H1 (cell line): ENCODE results near the gene AQP2. TPM values are rescaled to one million over a fixed set of nuclear protein-coding genes. Genes with fewer than 3 reads are reported as not detected.

Experiments
- CTCF ChIA-PET: fragments of 300-600 bp; sonication (Branson Sonifier 250); formaldehyde crosslinking; loops from one replicate; lab custom pipeline; 2021; ENCODE audit not compliant: partially characterized antibody; lab: Charles Lee
- POLR2A ChIA-PET: fragments of 300-600 bp; sonication (Branson Sonifier 250); formaldehyde crosslinking; loops from one replicate; lab custom pipeline; 2021; ENCODE audit warnings: inconsistent platforms; ENCODE audit not compliant: partially characterized antibody; lab: Charles Lee
- DNase-seq, 2 experiments: peaks; one replicate each; pipeline versions ENCODE4 v3.0.0 to v3.0.0-alpha.2; 2010 to 2022; ENCODE audit warnings: low spot score in 2 of 2, low read depth in 1 of 2, mixed read lengths in 1 of 2
- FAIRE-seq: peaks from 2 replicates; lab custom pipeline; 2011; peaks lifted over from hg19 to GRCh38; lab: Jason Lieb, UNC
- H2AFZ ChIP-seq: 2 replicates; pipeline ENCODE4 v1.8.1; 2012; ENCODE audit warnings: low read length, inconsistent platforms
- H2AK5ac ChIP-seq: 2 replicates; pipeline ENCODE4 v1.6.1; 2013; ENCODE audit warnings: low read depth, low read length
- H2BK120ac ChIP-seq: replicated peaks from 2 replicates; pipeline ENCODE3; 2013; ENCODE audit warnings: low read depth, low read length, inconsistent platforms
- H2BK12ac ChIP-seq: 2 replicates; pipeline ENCODE4 v1.6.1; 2013; ENCODE audit warnings: low read depth, low read length
- H2BK15ac ChIP-seq: 2 replicates; pipeline ENCODE4 v1.6.1; 2013; ENCODE audit warnings: low read length
- H2BK20ac ChIP-seq: 2 replicates; pipeline ENCODE4 v1.6.1; 2013; ENCODE audit warnings: low read length
- H2BK5ac ChIP-seq: 2 replicates; pipeline ENCODE4 v1.6.1; 2013; ENCODE audit warnings: low read depth, low read length
- H3K14ac ChIP-seq: 2 replicates; pipeline ENCODE4 v1.6.1; 2013; ENCODE audit warnings: inconsistent platforms; ENCODE audit not compliant: insufficient read length
- H3K18ac ChIP-seq: 2 replicates; pipeline ENCODE4 v1.6.1; 2013; ENCODE audit warnings: low read length; ENCODE audit errors: extremely low read depth
- H3K23ac ChIP-seq: 2 replicates; pipeline ENCODE4 v1.6.1; 2013; ENCODE audit warnings: inconsistent platforms; ENCODE audit not compliant: insufficient read length
- H3K23me2 ChIP-seq: 2 replicates; pipeline ENCODE4 v1.6.1; 2013; ENCODE audit warnings: low read depth, low read length
- H3K27ac ChIP-seq: 2 replicates; pipeline ENCODE4 v1.6.1; 2011; ENCODE audit warnings: low read depth, low read length, inconsistent platforms
- H3K27me3 ChIP-seq, 4 experiments: replicated peaks in 1 of 4; 1 replicate in 1 of 4; 2 replicates in 3 of 4; pipeline versions ENCODE4 v1.6.1 to v1.8.1; 2011 to 2013; ENCODE audit warnings: low read length in 3 of 4, mild to moderate bottlenecking in 3 of 4, inconsistent platforms in 2 of 4, mixed read lengths in 2 of 4, moderate library complexity in 1 of 4; ENCODE audit not compliant: control insufficient read depth in 3 of 4, insufficient read depth in 3 of 4; ENCODE audit errors: extremely low read depth in 1 of 4
- H3K36me3 ChIP-seq, 4 experiments: 2 replicates each; pipeline versions ENCODE4 v1.6.1 to v1.8.1; 2011 to 2013; ENCODE audit warnings: mild to moderate bottlenecking in 4 of 4, low read length in 3 of 4, moderate library complexity in 2 of 4, control low read depth in 1 of 4, inconsistent platforms in 1 of 4; ENCODE audit not compliant: insufficient read depth in 4 of 4, control insufficient read depth in 2 of 4
- H3K4ac ChIP-seq: replicated peaks from 2 replicates; pipeline ENCODE3; 2013; ENCODE audit warnings: low read length, low read depth, mixed read lengths, inconsistent platforms; ENCODE audit not compliant: insufficient read length
- H3K4me1 ChIP-seq, 4 experiments: replicated peaks in 1 of 4; 1 replicate in 1 of 4; 2 replicates in 3 of 4; pipeline versions ENCODE4 v1.6.1 to v1.8.1; 2011 to 2013; ENCODE audit warnings: low read length in 3 of 4, inconsistent platforms in 2 of 4, mixed read lengths in 1 of 4; ENCODE audit not compliant: insufficient read depth in 4 of 4, control insufficient read depth in 3 of 4
- H3K4me2 ChIP-seq, 2 experiments: 2 replicates each; pipeline versions ENCODE4 v1.6.1 to v1.8.1; 2011 to 2013; ENCODE audit warnings: low read depth in 2 of 2, low read length in 2 of 2, control low read depth in 1 of 2, inconsistent platforms in 1 of 2, mild to moderate bottlenecking in 1 of 2; ENCODE audit not compliant: insufficient read depth in 1 of 2
- H3K4me3 ChIP-seq, 4 experiments: fragments of 200-600, 300-600 bp in 1 of 4; sonication (generic), shearing (Covaris generic), sonication (Bioruptor Twin) in 1 of 4; 2 replicates each; pipeline versions ENCODE4 v1.5.1 to v1.8.1; 2011 to 2016; ENCODE audit warnings: low read length in 4 of 4, low read depth in 3 of 4, control low read depth in 2 of 4, inconsistent platforms in 2 of 4, mild to moderate bottlenecking in 2 of 4, mixed read lengths in 1 of 4, moderate library complexity in 1 of 4; ENCODE audit not compliant: insufficient read depth in 2 of 4; ENCODE audit errors: extremely low read depth in 1 of 4
- H3K56ac ChIP-seq: replicated peaks from 2 replicates; pipeline ENCODE3; 2013; ENCODE audit warnings: low read depth, mild to moderate bottlenecking, mixed read lengths, low read length, inconsistent platforms; ENCODE audit not compliant: insufficient read length
- H3K79me1 ChIP-seq: 2 replicates; pipeline ENCODE4 v1.6.1; 2013; ENCODE audit warnings: low read depth, low read length, control low read depth
- H3K79me2 ChIP-seq, 2 experiments: 2 replicates each; pipeline versions ENCODE4 v1.6.1 to v1.8.1; 2012 to 2013; ENCODE audit warnings: low read length in 2 of 2, mild to moderate bottlenecking in 2 of 2, inconsistent platforms in 1 of 2; ENCODE audit not compliant: insufficient read depth in 2 of 2, control insufficient read depth in 1 of 2
- H3K9ac ChIP-seq, 4 experiments: replicated peaks in 1 of 4; 1 replicate in 1 of 4; 2 replicates in 3 of 4; pipeline versions ENCODE4 v1.6.1 to v1.8.1; 2011 to 2013; ENCODE audit warnings: low read depth in 3 of 4, low read length in 3 of 4, control low read depth in 2 of 4, mild to moderate bottlenecking in 2 of 4, moderate library complexity in 2 of 4, inconsistent platforms in 1 of 4; ENCODE audit errors: extremely low read depth in 1 of 4
- H3K9me3 ChIP-seq, 2 experiments: 2 replicates each; pipeline versions ENCODE4 v1.6.1 to v1.8.1; 2012 to 2013; ENCODE audit warnings: mild to moderate bottlenecking in 2 of 2, moderate library complexity in 2 of 2, control low read depth in 1 of 2, inconsistent platforms in 1 of 2, low read depth in 1 of 2, low read length in 1 of 2, mixed read lengths in 1 of 2; ENCODE audit not compliant: insufficient read depth in 2 of 2
- H4K20me1 ChIP-seq, 2 experiments: replicated peaks in 1 of 2; 2 replicates each; pipeline versions ENCODE3 to v1.8.1; 2011 to 2013; ENCODE audit warnings: inconsistent platforms in 2 of 2, low read length in 2 of 2, mild to moderate bottlenecking in 1 of 2; ENCODE audit not compliant: insufficient read depth in 2 of 2, control insufficient read depth in 1 of 2
- H4K5ac ChIP-seq: 2 replicates; pipeline ENCODE4 v1.6.1; 2013; ENCODE audit warnings: low read length, low read depth, mixed read lengths, inconsistent platforms; ENCODE audit not compliant: insufficient read length
- H4K8ac ChIP-seq: 2 replicates; pipeline ENCODE4 v1.8.0; 2013; ENCODE audit warnings: mild to moderate bottlenecking, moderate library complexity, low read length, inconsistent platforms; ENCODE audit not compliant: insufficient read depth; ENCODE audit errors: extremely low read depth
- H4K91ac ChIP-seq: replicated peaks from 2 replicates; pipeline ENCODE3; 2013; ENCODE audit warnings: low read length, mixed read lengths, inconsistent platforms; ENCODE audit not compliant: insufficient read length
- HDAC6 ChIP-seq: IDR thresholded peaks from one replicate; pipeline ENCODE4 v1.7.1; 2012; ENCODE audit warnings: low read depth, mild to moderate bottlenecking, inconsistent platforms, low read length, moderate library complexity
- POLR2AphosphoS5 ChIP-seq: IDR thresholded peaks from 2 replicates; pipeline ENCODE4 v1.6.1; 2011; ENCODE audit warnings: low read depth, low read length
- RAD21 ChIP-seq, 2 experiments: IDR thresholded peaks in 1 of 2; conservative IDR thresholded peaks in 1 of 2; 2 replicates each; pipeline ENCODE4 v1.6.1; 2011; ENCODE audit warnings: low read depth in 2 of 2, low read length in 2 of 2, improper control_type of control experiment in 1 of 2, inconsistent platforms in 1 of 2, mild to moderate bottlenecking in 1 of 2, moderate library complexity in 1 of 2
- RXRA ChIP-seq: IDR thresholded peaks from 2 replicates; pipeline ENCODE4 v1.6.1; 2011; ENCODE audit warnings: low read depth, mild to moderate bottlenecking, low read length, moderate library complexity; ENCODE audit not compliant: insufficient read depth
- TBP ChIP-seq: IDR thresholded peaks from 2 replicates; pipeline ENCODE4 v1.6.1; 2011; ENCODE audit warnings: low read depth, low read length, improper control_type of control experiment
- WGBS, 2 experiments: shearing (Covaris generic) in 1 of 2; methylation state at CpG; one replicate each; pipeline versions ENCODE4 v1.1.6 to v1.1.7; 2013 to 2015; ENCODE audit warnings: low lambda C conversion rate in 2 of 2, mixed read lengths in 2 of 2, inconsistent platforms in 1 of 2, low coverage in 1 of 2, missing lambda C conversion rate in 1 of 2; ENCODE audit not compliant: insufficient replicate concordance in 2 of 2, insufficient coverage in 1 of 2, insufficient read length in 1 of 2; ENCODE audit errors: extremely low coverage in 1 of 2, missing lambda C conversion rate in 1 of 2; 5-methylcytosine and 5-hydroxymethylcytosine counted together
- polyA plus RNA-seq, 7 experiments: library from polyadenylated mRNA; depleted of rRNA in 3 of 7; stranded (reverse) in 5 of 7; unstranded in 2 of 7; fragments of >200 nt in 5 of 7; fragments of 200-250 nt in 2 of 7; gene quantifications; 1 replicate in 5 of 7; 2 replicates in 1 of 7; 4 replicates in 1 of 7; pipeline versions ENCODE4 v1.2.1 to v1.2.3, GENCODE V29; 2011 to 2013; ENCODE audit warnings: missing spikeins in 2 of 7, mixed read lengths in 2 of 7
- total RNA-seq: library from RNA; stranded (reverse); fragmentation: NEBNext Ultra II Directional; extraction: Animal tissue kit (Norgen Biotek cat#: 25700); gene quantifications from 2 replicates; pipeline ENCODE4 v1.2.1, GENCODE V29; 2021

Gene AQP2
- total and polyA plus RNA-seq, 2 of the 8 experiments (the other 6 are each of a cell fraction or from before 2014, with no cell fraction given), result not detected

DNA sequence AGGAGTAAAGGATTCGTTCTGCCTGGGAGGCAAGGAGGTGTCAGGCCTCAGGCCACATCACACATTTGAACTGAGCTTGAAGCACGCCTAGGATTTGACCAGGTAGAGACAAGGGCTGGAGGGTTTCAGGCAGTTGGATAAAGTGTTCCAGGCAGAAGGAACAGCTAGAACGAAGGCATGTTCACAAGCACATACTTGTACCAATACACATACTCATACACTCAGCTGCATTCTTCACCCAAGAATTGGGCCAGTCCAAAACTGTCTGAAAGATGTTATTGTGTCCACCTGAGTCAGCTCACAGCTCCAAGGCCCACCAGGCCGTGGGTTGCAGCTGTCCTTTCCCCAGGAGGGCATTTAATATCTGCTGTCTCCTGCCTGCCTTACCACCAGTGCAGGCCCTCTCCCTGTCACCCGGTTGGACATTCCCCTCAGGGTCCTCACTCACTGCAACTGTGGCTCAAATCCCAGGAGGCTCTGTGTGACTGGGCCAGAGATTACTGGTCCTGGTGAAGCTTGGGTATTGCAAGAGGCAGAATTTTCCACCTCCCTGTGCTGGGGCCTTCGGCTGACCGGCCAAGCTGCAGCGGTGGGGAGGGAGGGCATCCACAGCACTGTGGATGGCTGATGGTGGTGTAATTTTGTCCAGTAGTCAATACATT is 12.8 kb upstream of the AQP2 start:
- FAIRE-seq (no peak), DNase-seq (no peak)
- TF ChIP-seq RXRA, result no peak
- TF ChIP-seq TBP, result no peak
- TF ChIP-seq HDAC6, result no peak
- no peak for TF ChIP-seq RAD21 (IDR thresholded peaks at IDR 0.05 in 1 of 2, conservative IDR thresholded peaks at IDR 0.05 in 1 of 2; ENCODE audit: low read depth in 2 of 2, low read length in 2 of 2)
- TF ChIP-seq POLR2AphosphoS5, result no peak
- Histone ChIP-seq H3K4me2 (no peak overlapping the region), H4K8ac (no peak overlapping the region; the same call in 1 of the 2 replicates), H3K9me3 (no peaks in the 10 kb centered on the region), H4K91ac (no peak overlapping the region), H3K27me3 (no peaks in the 10 kb centered on the region), H3K4ac (no peak overlapping the region), H2AFZ (no peak overlapping the region), H2AK5ac (no peak overlapping the region), H2BK5ac (no peak overlapping the region), H3K36me3 (no peaks in the 10 kb centered on the region), H3K14ac (no peak overlapping the region), H4K20me1 (no peaks in the 10 kb centered on the region), H3K27ac (no peak overlapping the region), H3K4me1 (peaks cover 0 to 5% (median 1%) of the 10 kb centered on the region in 4 experiments; a peak in 2 of 7 replicates), H2BK120ac (peak overlapping the region; percentile 20), H3K79me2 (no peaks in the 10 kb centered on the region), H3K4me3 (no peak overlapping the region), H3K23ac (no peak overlapping the region), H2BK12ac (no peak overlapping the region), H2BK15ac (0 out of 2 replicates have a peak overlapping the region, but pooled peaks have one; percentile 25), H3K18ac (no peak overlapping the region), H3K9ac (no peak overlapping the region), H3K23me2 (no peaks in the 10 kb centered on the region), H3K56ac (no peak overlapping the region), H3K79me1 (no peaks in the 10 kb centered on the region), H2BK20ac (no peak overlapping the region), H4K5ac (no peak overlapping the region)
- CTCF ChIA-PET, result interaction anchor here (0.6 to 6.5 kb wide), 11 partner anchors 9 to 159 kb away, joined by 3 to 53 read pairs (median 3); no protein-coding TSS in a partner anchor
- POLR2A ChIA-PET, result interaction anchor here (1.2 to 1.5 kb wide), 2 partner anchors 8 to 74 kb away, joined by 4 to 5 read pairs; no protein-coding TSS in a partner anchor
- 81% methylated on average over 8 of the region's 8 CpGs; no CpG with 5 or more reads in 1 of the 2 experiments for WGBS, 2 experiments
